Activated CD4-positive, alpha-beta T cell treated with anti-CD3 and anti-CD28 coated beads for 36 hours (primary cell): ENCODE results near the gene CCNY. TPM values are rescaled to one million over a fixed set of nuclear protein-coding genes. Genes with fewer than 3 reads are reported as not detected.
"Not testable (repeated sequence)": the region's sequence is repeated elsewhere in the genome, so short reads cannot be mapped to it uniquely, and the experiment has no call there.

Experiments
- ATAC-seq: fragments of 200-7000 bp; cut with Tn5 transposase; one replicate; pipeline ENCODE4 v1.10.0; 2021; ENCODE audit warnings: mild to moderate bottlenecking, moderate library complexity
- CTCF ChIA-PET: fragments of 350-600 bp; sonication (Branson Sonifier 250); formaldehyde crosslinking; loops from one replicate; lab custom pipeline; 2021; ENCODE audit warnings: antibody characterized with exemption; lab: Charles Lee
- POLR2A ChIA-PET: fragments of 350-600 bp; sonication (Branson Sonifier 250); formaldehyde crosslinking; loops from one replicate; lab custom pipeline; 2021; ENCODE audit warnings: antibody characterized with exemption, inconsistent platforms; lab: Charles Lee
- DNase-seq: peaks from one replicate; pipeline ENCODE4 v3.0.0-alpha.2; 2020
- H3K27ac Mint-ChIP-seq: one replicate; pipeline ENCODE4 v1.8.0; 2021; ENCODE audit warnings: mixed read lengths
- H3K27me3 Mint-ChIP-seq: one replicate; pipeline ENCODE4 v1.8.0; 2021; ENCODE audit warnings: mixed read lengths
- H3K36me3 Mint-ChIP-seq: one replicate; pipeline ENCODE4 v1.8.0; 2021; ENCODE audit warnings: low read depth, mixed read lengths
- H3K4me1 Mint-ChIP-seq: one replicate; pipeline ENCODE4 v1.8.0; 2021; ENCODE audit warnings: mixed read lengths
- H3K4me3 Mint-ChIP-seq: one replicate; pipeline ENCODE4 v1.8.0; 2021; ENCODE audit warnings: mild to moderate bottlenecking, moderate library complexity, mixed read lengths
- H3K9me3 Mint-ChIP-seq: one replicate; pipeline ENCODE4 v1.8.0; 2021; ENCODE audit warnings: low read depth, mixed read lengths
- intact Hi-C, 2 experiments: fragments of 100-400 bp; cut with DNase I in 1 of 2; cut with micrococcal nuclease in 1 of 2; formaldehyde crosslinking; loops; one replicate each; pipeline versions ENCODE4 v1.14.2 to v1.15.1; 2022 to 2024; cut with DNase I, micrococcal nuclease
- total RNA-seq, 2 experiments: library from RNA; stranded (reverse); gene quantifications; one replicate each; pipeline ENCODE4 v1.2.3, GENCODE V29; 2021

CCNY gene
- total RNA-seq, 2 experiments from 2014 or later, result 49.4 to 54.0 TPM

DNA sequence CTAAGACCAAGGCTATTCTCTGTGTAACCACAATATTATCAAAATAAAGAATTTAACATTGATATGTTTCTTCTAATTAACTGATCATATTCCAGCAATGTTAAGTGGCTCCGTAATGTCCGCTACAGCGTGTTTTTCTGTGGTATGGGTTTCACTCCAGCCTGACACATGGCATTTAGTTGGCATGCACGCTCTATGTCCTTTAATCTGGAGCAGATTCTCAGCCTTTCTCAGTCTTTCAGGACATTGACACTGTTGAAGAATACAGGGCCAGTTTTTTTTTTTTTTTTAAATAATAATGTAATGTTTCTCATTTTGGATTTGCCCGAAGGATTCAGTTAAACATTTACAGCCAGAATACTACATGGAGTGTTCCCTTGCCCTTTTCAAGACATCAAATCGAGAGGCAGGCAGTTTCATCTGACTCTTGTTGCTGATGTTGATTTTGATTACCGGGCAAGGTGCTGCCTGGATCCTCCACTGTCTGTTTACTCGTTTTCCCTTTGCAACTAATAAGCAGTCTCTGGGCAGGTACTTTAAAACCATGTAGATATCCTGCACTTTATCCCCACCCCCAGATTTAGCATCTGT, 171.3 kb downstream of the CCNY start:
- Mint-ChIP-seq H3K4me1 (peaks cover 21% of the 10 kb centered on the region), H3K27ac (no peak overlapping the region), H3K9me3 (no peaks in the 10 kb centered on the region), H3K27me3 (no peaks in the 10 kb centered on the region), H3K4me3 (no peak overlapping the region), H3K36me3 (peaks cover 12% of the 10 kb centered on the region)
- intact Hi-C loops, result no loop called here
- CTCF ChIA-PET, result no interaction called here
- no peak for ATAC-seq
- POLR2A ChIA-PET, result no interaction called here
- no peak for DNase-seq

DNA sequence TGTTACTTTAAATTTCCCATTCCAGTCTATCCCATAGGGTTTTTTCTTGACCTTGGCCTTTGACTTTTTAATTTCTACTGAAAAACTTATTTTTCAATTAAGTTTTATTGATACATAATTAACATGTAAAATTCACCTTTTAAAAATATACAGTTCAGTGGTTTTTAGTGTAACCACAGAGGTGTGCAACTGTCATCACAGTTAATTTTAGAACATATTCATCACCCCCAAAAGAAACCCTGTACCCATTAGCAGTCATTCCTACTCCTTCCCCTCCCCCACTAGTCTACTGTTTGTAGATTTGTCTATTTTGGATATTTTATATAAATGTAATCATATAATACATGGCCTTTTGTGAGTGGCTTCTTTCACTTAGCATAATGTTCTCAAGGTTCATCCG, 172.3 kb downstream of the CCNY start:
- H3K4me1 Mint-ChIP-seq, result peaks cover 25% of the 10 kb centered on the region
- DNase-seq (no peak), ATAC-seq (no peak)
- no peaks in the 10 kb centered on the region for H3K27me3 Mint-ChIP-seq
- H3K4me3 Mint-ChIP-seq, result no peak overlapping the region
- ChIA-PET CTCF (no interaction called here), POLR2A (no interaction called here)
- peaks cover 12% of the 10 kb centered on the region for H3K36me3 Mint-ChIP-seq
- H3K9me3 Mint-ChIP-seq, result no peaks in the 10 kb centered on the region
- no peak overlapping the region for H3K27ac Mint-ChIP-seq
- intact Hi-C loops, result no loop called here

DNA sequence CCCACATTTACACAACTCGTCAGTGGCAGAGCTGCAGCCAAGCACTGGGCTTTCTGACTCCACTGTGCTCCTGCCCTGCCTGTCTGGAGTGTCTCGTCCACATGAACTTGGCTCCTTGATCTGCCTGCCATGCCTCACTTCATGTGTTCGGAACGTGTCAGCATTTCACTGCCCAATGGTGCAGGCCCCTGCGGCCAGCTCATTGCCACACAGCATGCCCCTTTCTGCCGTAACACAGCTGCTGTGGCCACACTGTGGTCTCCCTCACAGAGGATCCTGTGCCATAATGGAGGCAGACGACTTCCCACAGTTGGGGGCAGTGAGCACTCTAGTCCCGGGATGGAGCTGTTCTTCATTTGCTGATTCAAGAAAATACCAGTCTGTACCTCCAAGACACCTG, 174.6 kb downstream of the CCNY start:
- POLR2A ChIA-PET, result no interaction called here
- H3K4me1 Mint-ChIP-seq, result peaks cover 35% of the 10 kb centered on the region
- intact Hi-C loops, result no loop called here
- no peak overlapping the region for H3K27ac Mint-ChIP-seq
- no peak overlapping the region for H3K4me3 Mint-ChIP-seq
- H3K27me3 Mint-ChIP-seq, result no peaks in the 10 kb centered on the region
- ATAC-seq (no peak), DNase-seq (no peak)
- CTCF ChIA-PET, result interaction anchor here (0.9 to 1.0 kb wide), 2 partner anchors 9 to 10 kb away, joined by 3 to 5 read pairs; no protein-coding TSS in a partner anchor
- no peaks in the 10 kb centered on the region for H3K9me3 Mint-ChIP-seq
- H3K36me3 Mint-ChIP-seq, result peaks cover 9% of the 10 kb centered on the region

DNA sequence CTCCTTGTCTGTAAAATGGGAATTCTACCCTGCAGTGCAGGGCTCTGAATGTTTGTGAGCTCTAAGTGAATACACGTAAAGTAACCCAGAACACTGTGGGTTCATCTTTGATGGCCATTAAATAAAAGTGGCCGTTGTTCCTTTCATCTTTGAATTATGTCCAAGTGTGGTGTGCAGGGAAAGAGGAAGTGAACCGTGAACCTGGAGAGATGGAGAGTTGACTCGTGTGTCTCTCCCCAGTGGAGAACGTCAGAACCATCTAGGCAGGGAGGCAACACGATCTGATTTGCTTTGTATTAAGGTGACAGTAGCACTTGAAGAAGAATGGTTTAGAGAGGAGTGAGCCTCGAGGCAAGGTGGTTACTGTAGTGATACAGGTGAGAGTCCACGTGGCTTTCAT, 175.3 kb downstream of the CCNY start:
- CTCF ChIA-PET, result interaction anchor here (0.9 kb wide), 1 partner anchor 9 kb away, joined by 5 read pairs; no protein-coding TSS in a partner anchor
- Mint-ChIP-seq H3K27me3 (no peaks in the 10 kb centered on the region), H3K36me3 (peaks cover 9% of the 10 kb centered on the region), H3K27ac (no peak overlapping the region), H3K4me3 (no peak overlapping the region), H3K4me1 (peaks cover 35% of the 10 kb centered on the region), H3K9me3 (no peaks in the 10 kb centered on the region)
- POLR2A ChIA-PET, result no interaction called here
- intact Hi-C loops, result no loop called here
- DNase-seq, result no peak
- no peak for ATAC-seq

DNA sequence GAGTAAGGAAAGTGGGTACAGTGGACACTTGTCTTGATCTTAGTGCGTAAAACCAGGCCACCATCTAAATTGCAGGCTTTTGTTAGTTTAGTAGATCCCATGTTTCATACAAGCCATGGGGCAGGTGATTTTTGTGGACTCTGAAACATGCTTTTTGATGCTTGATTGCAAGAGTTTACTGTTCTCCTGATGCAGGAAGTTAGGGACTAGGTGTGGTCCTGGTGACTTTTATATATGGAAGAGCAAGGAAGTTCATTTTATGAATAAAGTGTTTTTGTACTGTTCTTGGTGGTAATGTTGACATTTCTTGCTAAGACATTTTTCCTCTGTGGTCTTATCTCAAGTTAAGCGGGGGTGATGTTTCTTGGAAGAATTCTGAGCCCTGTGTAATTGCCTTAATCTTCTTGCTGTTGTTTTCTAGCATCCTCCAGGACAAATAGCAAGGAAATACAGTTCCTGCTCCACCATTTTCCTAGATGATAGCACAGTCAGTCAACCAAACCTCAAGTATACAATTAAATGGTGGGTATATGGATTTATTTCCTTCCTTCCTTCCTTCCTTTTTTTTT, 179.9 kb downstream of the CCNY start:
- DNase-seq, result no peak
- Mint-ChIP-seq H3K4me3 (no peak overlapping the region), H3K27ac (no peak overlapping the region), H3K27me3 (no peaks in the 10 kb centered on the region), H3K4me1 (peaks cover 31% of the 10 kb centered on the region), H3K9me3 (no peaks in the 10 kb centered on the region), H3K36me3 (peaks cover 4% of the 10 kb centered on the region)
- intact Hi-C loops, result no loop called here
- POLR2A ChIA-PET, result no interaction called here
- CTCF ChIA-PET, result no interaction called here
- ATAC-seq, result no peak

DNA sequence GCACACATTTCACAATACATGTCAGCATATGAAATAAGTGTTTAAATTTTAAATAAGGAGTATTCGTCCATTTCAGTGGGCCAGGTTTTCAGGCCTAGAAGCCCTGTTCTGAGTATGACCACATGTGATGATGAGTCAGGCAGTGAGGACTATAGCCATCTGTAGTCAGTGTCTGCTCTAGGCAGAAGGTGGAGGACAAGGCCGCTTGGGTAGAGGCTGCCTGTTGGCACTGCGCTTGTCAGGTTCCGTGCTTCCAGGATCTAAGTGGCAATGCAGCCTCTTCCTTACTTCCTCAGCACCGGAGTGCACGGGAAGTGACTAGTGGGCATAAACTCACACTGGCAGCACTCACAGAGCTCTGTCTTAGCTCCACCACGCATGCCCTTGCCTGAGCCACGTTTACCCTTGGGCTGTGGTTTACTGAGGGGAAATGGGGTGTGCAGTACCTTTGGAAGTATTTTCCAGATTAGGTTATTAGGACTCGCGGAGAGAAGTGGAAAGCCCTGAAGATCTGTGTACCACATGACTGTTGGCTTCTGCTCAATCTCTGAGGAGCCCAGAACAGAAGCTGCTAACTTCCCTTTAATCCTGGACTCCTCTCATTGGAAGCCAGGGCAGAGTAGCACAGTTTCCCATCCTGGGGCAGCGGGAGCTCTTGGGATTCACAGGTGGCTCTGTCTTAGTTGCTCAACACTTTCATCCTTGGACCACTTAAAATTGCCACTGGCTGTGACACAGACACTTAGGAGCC, 181.3 kb downstream of the CCNY start:
- ChIA-PET POLR2A (no interaction called here), CTCF (interaction anchor here (0.6 kb wide), 1 partner anchor 141 kb away, joined by 3 read pairs; no protein-coding TSS in a partner anchor)
- intact Hi-C loops, result no loop called here
- Mint-ChIP-seq H3K4me3 (no peak overlapping the region), H3K4me1 (peaks cover 20% of the 10 kb centered on the region), H3K27me3 (no peaks in the 10 kb centered on the region), H3K27ac (no peak overlapping the region), H3K9me3 (no peaks in the 10 kb centered on the region), H3K36me3 (no peaks in the 10 kb centered on the region)
- ATAC-seq, result no peak
- no peak for DNase-seq

DNA sequence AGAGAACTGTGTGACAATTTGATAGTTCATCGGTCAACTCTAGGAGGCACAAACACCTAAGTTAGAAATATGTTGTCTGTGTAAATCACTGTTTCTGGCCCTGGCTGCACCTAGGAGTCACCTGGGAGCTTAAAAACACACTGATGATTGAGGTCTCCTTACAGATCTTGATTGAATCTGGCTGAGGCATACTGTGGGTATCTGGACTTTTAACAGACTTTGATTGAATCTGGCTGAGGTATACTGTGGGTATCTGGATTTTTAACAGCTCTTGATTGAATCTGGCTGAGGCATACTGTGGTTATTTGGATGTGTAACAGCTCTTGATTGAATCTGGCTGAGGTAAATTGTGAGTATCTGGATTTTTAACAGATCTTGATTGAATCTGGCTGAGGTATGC, 181.9 kb downstream of the CCNY start:
- POLR2A ChIA-PET, intact Hi-C loops, H3K27me3 Mint-ChIP-seq, CTCF ChIA-PET, ATAC-seq, H3K4me3 Mint-ChIP-seq, H3K36me3 Mint-ChIP-seq, H3K27ac Mint-ChIP-seq, DNase-seq, H3K9me3 Mint-ChIP-seq: not testable (repeated sequence)
- H3K4me1 Mint-ChIP-seq, result peaks cover 18% of the 10 kb centered on the region

DNA sequence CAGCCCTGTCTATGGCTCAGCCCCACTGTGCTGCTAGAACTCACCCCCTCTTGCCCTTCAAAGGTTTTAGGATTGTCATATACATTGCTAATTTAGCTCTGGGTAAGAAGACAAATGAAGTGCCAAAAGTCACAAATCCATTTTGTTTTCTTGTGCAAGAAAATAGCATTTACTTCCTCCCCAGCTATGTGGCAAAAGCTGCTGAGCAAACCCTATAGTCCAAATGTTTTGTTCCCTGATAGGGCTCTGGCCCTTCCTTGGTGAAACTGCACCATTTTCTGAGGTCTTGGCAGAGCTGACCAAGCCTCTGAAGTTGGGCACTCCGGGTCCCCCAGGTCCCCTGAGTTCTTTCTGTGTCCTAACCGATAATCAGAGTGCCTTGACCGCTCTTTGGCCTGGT, 184.7 kb downstream of the CCNY start:
- H3K4me1 Mint-ChIP-seq, result peaks cover 5% of the 10 kb centered on the region
- H3K36me3 Mint-ChIP-seq, result no peaks in the 10 kb centered on the region
- H3K4me3 Mint-ChIP-seq, result no peak overlapping the region
- H3K27ac Mint-ChIP-seq, result no peak overlapping the region
- POLR2A ChIA-PET, result no interaction called here
- intact Hi-C loops, result no loop called here
- no peaks in the 10 kb centered on the region for H3K9me3 Mint-ChIP-seq
- CTCF ChIA-PET, result interaction anchor here (0.7 to 1.7 kb wide), 3 partner anchors 10 to 165 kb away, joined by 3 to 5 read pairs (median 3); no protein-coding TSS in a partner anchor
- DNase-seq, result no peak
- no peaks in the 10 kb centered on the region for H3K27me3 Mint-ChIP-seq
- ATAC-seq, result no peak

DNA sequence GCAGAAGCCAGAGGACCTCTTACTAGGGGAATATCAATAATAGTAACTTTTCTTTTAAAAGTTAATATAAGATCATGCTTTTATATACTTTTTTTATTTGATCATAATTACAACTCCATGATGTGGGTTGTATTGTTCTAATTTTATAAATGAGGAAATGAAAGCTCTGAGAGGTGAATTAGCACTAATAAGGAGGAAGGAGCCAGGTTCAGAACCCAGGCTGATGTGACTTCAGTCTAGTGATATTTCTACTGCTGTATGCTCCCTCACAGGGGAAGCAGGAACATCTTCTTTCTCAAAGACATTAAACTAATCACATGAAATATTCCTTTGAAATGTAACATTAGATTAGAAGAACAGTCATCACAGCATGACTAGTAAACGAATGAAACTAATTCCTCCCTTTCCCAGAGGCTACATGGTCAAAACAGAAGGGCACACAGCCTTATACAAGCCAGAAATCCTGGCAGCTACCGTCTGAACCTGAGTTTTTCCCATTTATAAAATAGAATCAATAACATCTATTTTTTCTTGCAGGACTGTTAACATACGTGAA, 187.4 kb downstream of the CCNY start:
- DNase-seq, result no peak
- no peak overlapping the region for H3K4me3 Mint-ChIP-seq
- H3K9me3 Mint-ChIP-seq, result no peaks in the 10 kb centered on the region
- POLR2A ChIA-PET, result interaction anchor here (0.7 kb wide), 1 partner anchor 241 kb away, joined by 3 read pairs; no protein-coding TSS in a partner anchor
- H3K4me1 Mint-ChIP-seq, result peaks cover 1% of the 10 kb centered on the region
- no peak for ATAC-seq
- intact Hi-C loops, result no loop called here
- no peaks in the 10 kb centered on the region for H3K36me3 Mint-ChIP-seq
- CTCF ChIA-PET, result interaction anchor here (1.2 kb wide), 1 partner anchor 39 kb away, joined by 6 read pairs; no protein-coding TSS in a partner anchor
- H3K27me3 Mint-ChIP-seq, result no peaks in the 10 kb centered on the region
- H3K27ac Mint-ChIP-seq, result no peak overlapping the region

DNA sequence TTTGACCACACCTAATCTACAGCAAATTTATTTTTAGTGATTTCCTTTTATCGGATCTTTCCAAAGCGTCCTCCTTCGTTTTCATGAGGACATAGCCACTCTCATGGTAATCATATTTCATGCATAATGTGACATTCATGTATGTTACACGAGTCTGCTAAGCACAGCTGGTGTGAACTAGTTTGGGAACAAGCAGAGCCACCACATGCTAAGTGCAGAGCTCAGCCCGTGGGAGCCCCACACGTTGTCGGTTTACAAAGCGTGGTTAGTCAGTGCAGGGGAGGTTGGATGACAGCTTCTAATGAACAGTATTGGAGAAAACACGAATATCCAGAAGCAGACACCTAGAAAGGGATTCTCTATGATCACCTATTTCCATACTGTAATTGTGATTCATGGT, 190.4 kb downstream of the CCNY start:
- H3K4me1 Mint-ChIP-seq, result peaks cover 1% of the 10 kb centered on the region
- DNase-seq (no peak), ATAC-seq (no peak)
- no peaks in the 10 kb centered on the region for H3K9me3 Mint-ChIP-seq
- H3K27me3 Mint-ChIP-seq, result no peaks in the 10 kb centered on the region
- no peak overlapping the region for H3K27ac Mint-ChIP-seq
- ChIA-PET CTCF (interaction anchor here (0.8 kb wide), 1 partner anchor 532 kb away, joined by 3 read pairs; no protein-coding TSS in a partner anchor), POLR2A (no interaction called here)
- intact Hi-C loops, result no loop called here
- H3K36me3 Mint-ChIP-seq, result peaks cover 19% of the 10 kb centered on the region
- no peak overlapping the region for H3K4me3 Mint-ChIP-seq

DNA sequence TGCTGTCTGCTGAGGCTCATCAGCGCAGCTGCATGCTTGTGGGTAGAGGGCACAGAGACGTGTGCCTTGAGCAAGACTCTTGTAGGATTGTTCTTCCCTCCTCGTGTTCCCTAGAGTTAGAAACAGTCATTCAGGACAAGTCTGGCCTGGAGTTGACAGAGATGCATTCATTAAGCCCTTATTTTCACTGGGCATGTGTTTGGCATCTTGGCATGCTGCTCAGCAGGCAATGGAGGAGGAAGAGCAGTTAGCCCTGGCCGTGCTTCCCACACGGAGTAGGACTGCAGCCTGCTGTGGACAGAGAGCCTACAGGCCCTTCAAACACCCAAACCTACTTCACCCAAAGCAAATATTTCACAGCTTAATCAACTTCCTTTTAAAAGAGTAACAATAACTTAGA, 195.8 kb downstream of the CCNY start:
- H3K27ac Mint-ChIP-seq, result no peak overlapping the region
- H3K27me3 Mint-ChIP-seq, result no peaks in the 10 kb centered on the region
- H3K9me3 Mint-ChIP-seq, result peaks cover 21% of the 10 kb centered on the region
- ChIA-PET CTCF (no interaction called here), POLR2A (no interaction called here)
- no peak for DNase-seq
- H3K4me3 Mint-ChIP-seq, result no peak overlapping the region
- no peak for ATAC-seq
- peaks cover 67% of the 10 kb centered on the region for H3K36me3 Mint-ChIP-seq
- H3K4me1 Mint-ChIP-seq, result no peaks in the 10 kb centered on the region
- intact Hi-C loops, result no loop called here
